Erythroblast (primary cell): ENCODE data around the gene LIPG.

Experiments used
- GATA1 ChIP-seq: IDR thresholded peaks from 2 replicates; pipeline ENCODE4 v1.6.1; 2011; ENCODE audit warnings: low read depth, mild to moderate bottlenecking, control low read depth, low read length, moderate library complexity
- POLR2A ChIP-seq: IDR thresholded peaks from 2 replicates; pipeline ENCODE4 v1.6.1; 2011; ENCODE audit warnings: mild to moderate bottlenecking, low read length

- no peak for TF ChIP-seq POLR2A
- TF ChIP-seq GATA1 = no peak
Observed at GRCh38 chr18:49631146-49631866, 69.4 kb downstream of the LIPG start.
